GM19468 (cell line): ENCODE data around the gene HSD17B12.

Experiments
- ATAC-seq: cut with Tn5 transposase; IDR thresholded peaks from one replicate; pipeline ENCODE4 v1.9.1; 2021; ENCODE audit warnings: mild to moderate bottlenecking, moderate library complexity, moderate number of reproducible peaks; ENCODE audit not compliant: unreplicated experiment; ENCODE audit errors: extremely low read depth

HSD17B12 gene

DNA sequence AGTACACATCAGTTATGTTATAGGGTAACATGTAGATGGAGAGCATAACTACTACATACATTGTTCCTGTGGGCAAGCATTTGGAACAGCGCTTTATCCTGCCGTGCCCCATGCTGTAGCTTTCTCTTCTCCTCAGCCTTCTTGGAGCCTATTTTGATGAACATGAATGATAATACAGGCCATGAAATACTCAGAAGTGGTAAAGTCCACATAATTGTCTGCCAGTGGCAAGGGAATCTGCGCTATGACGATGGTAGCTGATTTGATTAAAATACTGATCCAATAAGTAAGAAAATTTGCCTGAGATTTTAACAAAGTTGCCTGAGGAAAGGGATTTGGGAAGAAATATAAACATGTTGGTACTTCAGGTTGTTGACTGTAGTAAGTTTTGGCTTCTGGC, 223.4 kb downstream of the HSD17B12 start:
- ATAC-seq: no peak

DNA sequence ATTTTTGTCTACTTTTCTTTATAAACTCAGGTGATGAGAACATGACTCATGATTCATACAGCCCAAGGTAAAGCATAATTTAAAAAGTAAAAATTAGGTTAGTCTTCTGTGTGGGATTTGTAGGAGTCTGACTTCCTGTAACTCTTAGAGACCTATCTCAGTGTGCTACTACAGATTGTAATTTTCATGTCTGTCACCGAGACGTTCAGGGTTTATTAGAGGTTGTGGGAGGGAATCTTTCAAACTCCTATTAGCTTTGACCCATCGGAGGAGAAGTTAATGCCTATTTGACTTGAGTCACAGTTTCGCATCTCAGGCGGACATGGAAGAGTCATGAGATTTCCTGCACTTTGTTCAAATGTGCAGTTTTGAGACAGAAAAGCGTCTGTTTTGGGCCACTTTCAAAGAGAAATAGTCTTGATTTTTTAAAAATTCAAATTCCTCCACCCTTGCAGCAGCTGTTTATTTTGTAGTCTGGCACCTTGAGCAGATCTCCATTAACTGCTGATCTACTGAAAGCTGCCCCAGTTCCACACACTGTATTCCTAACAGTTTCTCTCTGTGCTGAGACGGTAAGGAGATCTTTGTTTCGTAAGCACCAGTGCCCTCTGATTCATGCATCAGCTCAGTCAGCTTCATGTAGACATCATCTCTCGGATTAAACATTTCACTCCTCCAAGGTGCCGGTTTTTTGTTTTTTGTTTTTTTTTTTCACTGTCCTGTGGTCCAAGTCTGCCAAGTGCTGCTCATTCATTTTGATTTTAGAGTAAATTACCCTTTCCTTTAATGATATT, 224.4 kb downstream of the HSD17B12 start:
- ATAC-seq: no peak

DNA sequence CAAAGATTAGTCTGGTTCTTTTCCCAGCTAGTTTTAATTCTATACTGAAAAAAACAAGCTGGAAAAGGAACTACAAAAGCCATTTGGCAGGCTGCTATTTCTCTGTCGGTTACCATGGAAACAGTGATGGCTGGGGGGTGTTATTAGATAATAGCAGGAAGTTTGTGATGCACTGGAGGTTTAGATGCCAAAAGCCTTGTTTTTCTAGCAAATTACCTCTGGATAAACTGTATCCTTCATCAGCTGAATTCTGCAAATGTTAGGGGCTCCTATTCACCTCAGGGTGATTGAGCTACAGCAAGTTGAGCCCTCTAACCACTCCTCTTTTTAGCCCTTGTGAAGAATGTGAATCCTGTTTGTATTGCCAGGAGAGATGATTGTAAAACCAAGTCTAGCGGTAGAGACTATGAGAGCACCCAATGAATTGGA, 225.3 kb downstream of the HSD17B12 start:
- no peak for ATAC-seq
